GM23338 (cell line): Measurements from ENCODE around the gene PLXND1.

Experiments
- CREB1 ChIP-seq: fragments of 250-450 bp; sonication (Bioruptor Pico); IDR thresholded peaks from 2 replicates; pipeline ENCODE4 v1.5.0; 2020; ENCODE audit warnings: low read depth, mild to moderate bottlenecking, moderate library complexity
- CTCF ChIP-seq, 2 experiments: fragments of 200-600 bp in 1 of 2; sonication (generic) in 1 of 2; conservative IDR thresholded peaks; 2 replicates each; pipeline versions ENCODE4 v1.5.1 to v1.6.1; 2016 to 2017; ENCODE audit warnings: antibody characterized with exemption in 2 of 2, low read depth in 2 of 2, mild to moderate bottlenecking in 2 of 2, moderate library complexity in 1 of 2
- ETS1 ChIP-seq: IDR thresholded peaks from 2 replicates; pipeline ENCODE4 v1.6.1; 2016; ENCODE audit warnings: antibody characterized with exemption
- EZH2 ChIP-seq: fragments of 200-600 bp; sonication (generic); IDR thresholded peaks from one replicate; pipeline ENCODE4 v1.8.0; 2017; ENCODE audit warnings: antibody characterized with exemption, mild to moderate bottlenecking, low read depth; ENCODE audit not compliant: unreplicated experiment
- EZH2phosphoT487 ChIP-seq: fragments of 200-600 bp; sonication (generic); IDR thresholded peaks from one replicate; pipeline ENCODE4 v1.8.1; 2018; ENCODE audit warnings: antibody characterized with exemption; ENCODE audit not compliant: unreplicated experiment
- JUNB ChIP-seq: IDR thresholded peaks from one replicate; pipeline ENCODE4 v1.6.1; 2016; ENCODE audit warnings: antibody characterized with exemption; ENCODE audit not compliant: unreplicated experiment
- POLR2AphosphoS5 ChIP-seq: IDR thresholded peaks from 2 replicates; pipeline ENCODE4 v1.6.1; 2016; ENCODE audit warnings: antibody characterized with exemption, low read depth
- REST ChIP-seq: IDR thresholded peaks from one replicate; pipeline ENCODE4 v1.6.1; 2018; ENCODE audit warnings: antibody characterized with exemption; ENCODE audit not compliant: unreplicated experiment
- ZNF331 ChIP-seq: fragments of 250-450 bp; sonication (Bioruptor Pico); IDR thresholded peaks from 2 replicates; pipeline ENCODE4 v1.5.0; 2020; ENCODE audit warnings: low read depth, mild to moderate bottlenecking, moderate library complexity
- ZNF462 ChIP-seq: fragments of 250-450 bp; sonication (Bioruptor Pico); IDR thresholded peaks from 2 replicates; pipeline ENCODE4 v1.5.0; 2020; ENCODE audit warnings: mild to moderate bottlenecking, moderate library complexity

GRCh38 chr3:129530251-129530791 lies 76.2 kb downstream of the PLXND1 start:
- TF ChIP-seq ZNF331 (CRISPR knock-in tag): no peak
- TF ChIP-seq CTCF (conservative IDR thresholded peaks at IDR 0.05; ENCODE audit: low read depth in 2 of 2): no peak
- TF ChIP-seq REST: no peak
- no peak for TF ChIP-seq POLR2AphosphoS5
- TF ChIP-seq CREB1 (CRISPR knock-in tag): no peak
- TF ChIP-seq EZH2: no peak
- TF ChIP-seq JUNB: no peak
- no peak for TF ChIP-seq ETS1
- no peak for TF ChIP-seq EZH2phosphoT487
- TF ChIP-seq ZNF462 (CRISPR knock-in tag): no peak
